Measurements from ENCODE around the gene LEMD2.

GRCh38 chr6:33740794-33741193 lies 48.1 kb downstream of the LEMD2 start:
- TF ChIP-seq EZH2 (IDR thresholded peaks at IDR 0.05; ENCODE audit: borderline replicate concordance, low read length) (no peak), CTCF (IDR thresholded peaks at IDR 0.05; ENCODE audit: low read length) (no peak)

Measured in OCI-LY1 (cell line).